Hepatocyte (in vitro differentiated cells): Measurements from ENCODE around the gene CHIT1. TPM values are rescaled to one million over a fixed set of nuclear protein-coding genes. Genes with fewer than 3 reads are reported as not detected.

ENCODE experiments used
- DNase-seq: peaks from one replicate; pipeline ENCODE4 v3.0.0-alpha.2; 2016; ENCODE audit warnings: low spot score
- H2AFZ ChIP-seq: fragments of 200-600 bp; sonication (generic); 2 replicates; pipeline ENCODE4 v1.6.0; 2016; ENCODE audit warnings: antibody characterized with exemption, mild to moderate bottlenecking
- H3K27ac ChIP-seq: fragments of 200-600 bp; sonication (generic); 2 replicates; pipeline ENCODE4 v1.5.1; 2016; ENCODE audit warnings: mild to moderate bottlenecking
- H3K27me3 ChIP-seq: fragments of 200-600 bp; sonication (generic); 2 replicates; pipeline ENCODE4 v1.6.1; 2016
- H3K36me3 ChIP-seq: fragments of 200-600 bp; sonication (generic); replicated peaks from 2 replicates; pipeline ENCODE4 v1.5.1; 2016; ENCODE audit warnings: low read depth; ENCODE audit not compliant: insufficient read depth
- H3K4me1 ChIP-seq: fragments of 200-600 bp; sonication (generic); 2 replicates; pipeline ENCODE4 v1.5.1; 2016; ENCODE audit warnings: mild to moderate bottlenecking, moderate library complexity; ENCODE audit not compliant: insufficient read depth
- H3K4me2 ChIP-seq: fragments of 200-600 bp; sonication (generic); 2 replicates; pipeline ENCODE4 v1.6.0; 2016
- H3K4me3 ChIP-seq: fragments of 200-600 bp; sonication (generic); 2 replicates; pipeline ENCODE4 v1.5.1; 2016; ENCODE audit warnings: mild to moderate bottlenecking
- H3K79me2 ChIP-seq: fragments of 200-600 bp; sonication (generic); 2 replicates; pipeline ENCODE4 v1.6.0; 2017; ENCODE audit warnings: mild to moderate bottlenecking
- H3K9me2 ChIP-seq: fragments of 200-600 bp; sonication (generic); replicated peaks from 2 replicates; pipeline ENCODE4 v1.6.0; 2017; ENCODE audit warnings: mild to moderate bottlenecking; ENCODE audit not compliant: insufficient read depth
- H3K9me3 ChIP-seq: fragments of 200-600 bp; sonication (generic); 2 replicates; pipeline ENCODE4 v1.5.1; 2016; ENCODE audit warnings: low read depth, mild to moderate bottlenecking
- H4K20me1 ChIP-seq: fragments of 200-600 bp; sonication (generic); 2 replicates; pipeline ENCODE4 v1.6.0; 2016; ENCODE audit warnings: mild to moderate bottlenecking; ENCODE audit not compliant: insufficient read depth, poor library complexity, severe bottlenecking
- EZH2 ChIP-seq: fragments of 200-600 bp; sonication (generic); IDR thresholded peaks from 2 replicates; pipeline ENCODE4 v1.6.1; 2016; ENCODE audit warnings: antibody characterized with exemption, mild to moderate bottlenecking, borderline replicate concordance
- EZH2phosphoT487 ChIP-seq: fragments of 200-600 bp; sonication (generic); IDR thresholded peaks from one replicate; pipeline ENCODE4 v1.6.1; 2018; ENCODE audit warnings: antibody characterized with exemption, mild to moderate bottlenecking, low read depth, moderate library complexity; ENCODE audit not compliant: unreplicated experiment, severe bottlenecking
- WGBS: methylation state at CpG from one replicate; pipeline ENCODE4 v1.1.6; 2016; ENCODE audit warnings: low lambda C conversion rate; ENCODE audit errors: missing lambda C conversion rate; 5-methylcytosine and 5-hydroxymethylcytosine counted together
- polyA plus RNA-seq: library from polyadenylated mRNA; unstranded; fragments of >200 nt; fragmentation: Nextera tagmentation; extraction: Ambion mirVana; gene quantifications from 2 replicates; pipeline ENCODE4 v1.2.1, GENCODE V29; 2016
- total RNA-seq: library from RNA; depleted of rRNA; stranded (reverse); fragments of >200 nt; gene quantifications from 2 replicates; pipeline ENCODE4 v1.2.3, GENCODE V29; 2014
- TF ChIP-seq, protein P1 (sequence below): fragments of 200-600 bp; sonication (generic); IDR thresholded peaks from 2 replicates; pipeline ENCODE4 v1.5.1; 2016; ENCODE audit warnings: antibody characterized with exemption, mild to moderate bottlenecking; ENCODE audit not compliant: poor library complexity

CHIT1 gene
- total and polyA plus RNA-seq, 2 experiments from 2014 or later = 0.93 to 1.1 TPM

DNA sequence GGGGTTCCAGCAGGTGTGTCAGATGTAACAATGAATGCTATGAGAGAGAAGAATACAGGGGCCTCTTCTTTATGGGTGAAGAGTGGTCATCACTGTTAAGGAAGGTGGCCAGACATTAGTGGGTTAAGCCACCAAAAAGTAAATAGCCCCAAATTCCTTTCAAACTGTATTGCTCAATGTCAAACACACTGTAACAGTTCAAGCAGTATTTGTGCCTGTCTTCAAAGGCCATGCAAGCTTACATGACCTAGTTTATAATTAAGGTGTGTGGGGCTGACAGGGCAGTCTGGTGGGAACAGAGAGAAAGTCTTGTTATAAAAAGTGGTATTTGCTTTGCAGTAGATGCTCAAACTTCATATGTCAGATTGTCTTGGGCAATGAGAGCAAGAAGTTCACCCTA lies 18.5 kb downstream of the CHIT1 start:
- Histone ChIP-seq H3K36me3 (no peaks in the 10 kb centered on the region), H4K20me1 (no peaks in the 10 kb centered on the region), H3K4me3 (no peak overlapping the region), H3K27me3 (no peaks in the 10 kb centered on the region), H3K9me3 (no peaks in the 10 kb centered on the region), H3K9me2 (no peaks in the 10 kb centered on the region), H3K27ac (no peak overlapping the region), H2AFZ (no peak overlapping the region), H3K4me1 (peaks cover 4% of the 10 kb centered on the region), H3K79me2 (no peaks in the 10 kb centered on the region), H3K4me2 (no peak overlapping the region)
- TF ChIP-seq EZH2phosphoT487 (no peak), EZH2 (no peak)
- no peak for DNase-seq

- Histone ChIP-seq H3K9me3 (no peaks in the 10 kb centered on the region), H2AFZ (no peak overlapping the region), H4K20me1 (no peaks in the 10 kb centered on the region), H3K27ac (no peak overlapping the region), H3K4me3 (no peak overlapping the region), H3K9me2 (no peaks in the 10 kb centered on the region), H3K27me3 (no peaks in the 10 kb centered on the region), H3K36me3 (no peaks in the 10 kb centered on the region), H3K4me2 (no peak overlapping the region), H3K79me2 (no peaks in the 10 kb centered on the region), H3K4me1 (peaks cover 4% of the 10 kb centered on the region)
- TF ChIP-seq, protein P1, sequence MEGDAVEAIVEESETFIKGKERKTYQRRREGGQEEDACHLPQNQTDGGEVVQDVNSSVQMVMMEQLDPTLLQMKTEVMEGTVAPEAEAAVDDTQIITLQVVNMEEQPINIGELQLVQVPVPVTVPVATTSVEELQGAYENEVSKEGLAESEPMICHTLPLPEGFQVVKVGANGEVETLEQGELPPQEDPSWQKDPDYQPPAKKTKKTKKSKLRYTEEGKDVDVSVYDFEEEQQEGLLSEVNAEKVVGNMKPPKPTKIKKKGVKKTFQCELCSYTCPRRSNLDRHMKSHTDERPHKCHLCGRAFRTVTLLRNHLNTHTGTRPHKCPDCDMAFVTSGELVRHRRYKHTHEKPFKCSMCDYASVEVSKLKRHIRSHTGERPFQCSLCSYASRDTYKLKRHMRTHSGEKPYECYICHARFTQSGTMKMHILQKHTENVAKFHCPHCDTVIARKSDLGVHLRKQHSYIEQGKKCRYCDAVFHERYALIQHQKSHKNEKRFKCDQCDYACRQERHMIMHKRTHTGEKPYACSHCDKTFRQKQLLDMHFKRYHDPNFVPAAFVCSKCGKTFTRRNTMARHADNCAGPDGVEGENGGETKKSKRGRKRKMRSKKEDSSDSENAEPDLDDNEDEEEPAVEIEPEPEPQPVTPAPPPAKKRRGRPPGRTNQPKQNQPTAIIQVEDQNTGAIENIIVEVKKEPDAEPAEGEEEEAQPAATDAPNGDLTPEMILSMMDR = no peak
- no peak for DNase-seq
Observed at GRCh38 chr1:203210350-203210749, 19.1 kb downstream of the CHIT1 start.

DNA sequence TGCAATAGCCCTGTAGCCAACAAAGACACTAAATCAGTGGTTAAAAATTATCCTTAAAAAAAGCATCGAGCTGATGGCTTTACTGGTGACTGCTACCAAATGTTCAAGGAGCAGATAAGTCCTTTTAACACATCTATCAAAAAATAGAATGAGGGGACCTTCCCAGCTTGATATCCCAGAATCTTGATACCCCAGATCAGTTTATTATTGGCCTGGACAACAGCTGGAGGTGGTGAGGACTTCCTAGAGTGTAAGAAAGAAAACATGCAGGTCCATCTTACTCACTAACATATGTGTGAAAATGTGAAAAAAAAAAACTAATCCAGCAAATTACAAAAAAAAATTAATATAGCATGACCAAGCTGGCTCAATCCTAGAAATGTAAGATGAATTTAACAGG lies 21.3 kb downstream of the CHIT1 start:
- Histone ChIP-seq H3K9me2 (no peaks in the 10 kb centered on the region), H3K36me3 (no peaks in the 10 kb centered on the region), H3K79me2 (no peaks in the 10 kb centered on the region), H3K27ac (no peak overlapping the region), H4K20me1 (no peaks in the 10 kb centered on the region), H3K4me3 (no peak overlapping the region), H2AFZ (no peak overlapping the region), H3K27me3 (no peaks in the 10 kb centered on the region), H3K4me2 (no peak overlapping the region), H3K4me1 (peaks cover 4% of the 10 kb centered on the region), H3K9me3 (no peaks in the 10 kb centered on the region)
- 89% methylated on average over 1 of the region's 1 CpG for WGBS
- TF ChIP-seq EZH2 (no peak), EZH2phosphoT487 (no peak)
- TF ChIP-seq, protein P1 = no peak
- DNase-seq = no peak

GRCh38 chr1:203207751-203208150 lies 21.7 kb downstream of the CHIT1 start:
- 80% methylated on average over 2 of the region's 2 CpGs for WGBS
- peaks cover 4% of the 10 kb centered on the region for H3K4me1 ChIP-seq

More at GRCh38 chr1:203207751-203208150, 21.7 kb downstream of the CHIT1 start:
- H3K27me3 ChIP-seq = no peaks in the 10 kb centered on the region
- TF ChIP-seq, protein P1 = no peak
- TF ChIP-seq EZH2phosphoT487 = no peak
- TF ChIP-seq EZH2 = no peak
- no peaks in the 10 kb centered on the region for H4K20me1 ChIP-seq
- no peak overlapping the region for H3K4me2 ChIP-seq
- H3K9me2 ChIP-seq = no peaks in the 10 kb centered on the region
- H3K9me3 ChIP-seq = no peaks in the 10 kb centered on the region
- no peak overlapping the region for H2AFZ ChIP-seq
- no peak overlapping the region for H3K4me3 ChIP-seq
- no peaks in the 10 kb centered on the region for H3K36me3 ChIP-seq
- H3K79me2 ChIP-seq = no peaks in the 10 kb centered on the region
- DNase-seq = no peak
- no peak overlapping the region for H3K27ac ChIP-seq
